SK-N-SH (cell line): Measurements from ENCODE around the gene INPP5A. TPM values are rescaled to one million over a fixed set of nuclear protein-coding genes. Genes with fewer than 3 reads are reported as not detected.

Source experiments
- CTCF ChIA-PET: fragments of 300-600, 350-600 bp; formaldehyde crosslinking; extraction: SDS; loops from one replicate; lab custom pipeline; 2021; lab: Yijun Ruan, JAX
- POLR2A ChIA-PET: fragments of 350-600 bp; sonication (Branson Sonifier 250); formaldehyde crosslinking; extraction: SDS; loops from one replicate; lab custom pipeline; 2020; ENCODE audit warnings: antibody characterized with exemption, inconsistent platforms; lab: Yijun Ruan, JAX
- DNase-seq: peaks from one replicate; pipeline ENCODE4 v3.0.0; 2012
- H2AFZ ChIP-seq: fragments of 200-600 bp; sonication (generic); 2 replicates; pipeline ENCODE4 v1.8.1; 2016; ENCODE audit warnings: antibody characterized with exemption, mild to moderate bottlenecking, low read depth
- H3F3A ChIP-seq: fragments of 200-600 bp; sonication (generic); replicated peaks from 2 replicates; pipeline ENCODE3; 2016; ENCODE audit warnings: antibody characterized with exemption, mild to moderate bottlenecking; ENCODE audit not compliant: insufficient read depth
- H3K27ac ChIP-seq, 2 experiments: fragments of 200-500 bp in 1 of 2; fragments of 200-600 bp in 1 of 2; sonication (Bioruptor generic) in 1 of 2; sonication (generic), shearing (Covaris generic) in 1 of 2; 2 replicates each; pipeline versions ENCODE4 v1.5.1 to v1.6.1; 2014 to 2016; ENCODE audit warnings: low read depth in 2 of 2, inconsistent platforms in 1 of 2, low read length in 1 of 2, mild to moderate bottlenecking in 1 of 2, mixed read lengths in 1 of 2
- H3K27me3 ChIP-seq: fragments of 200-600 bp; sonication (generic), shearing (Covaris generic); 2 replicates; pipeline ENCODE4 v1.6.1; 2016; ENCODE audit warnings: mixed run types; ENCODE audit not compliant: insufficient read depth
- H3K36me3 ChIP-seq, 2 experiments: fragments of 200-500 bp in 1 of 2; fragments of 200-600 bp in 1 of 2; sonication (Bioruptor generic) in 1 of 2; sonication (generic) in 1 of 2; replicated peaks in 1 of 2; 2 replicates each; pipeline versions ENCODE3 to v1.5.1; 2014 to 2016; ENCODE audit warnings: low read length in 1 of 2, mild to moderate bottlenecking in 1 of 2; ENCODE audit not compliant: insufficient read depth in 2 of 2, control insufficient read depth in 1 of 2
- H3K4me1 ChIP-seq, 2 experiments: fragments of 200-500 bp in 1 of 2; fragments of 200-600 bp in 1 of 2; sonication (Bioruptor generic) in 1 of 2; sonication (generic), shearing (Covaris generic) in 1 of 2; 2 replicates each; pipeline versions ENCODE4 v1.5.1 to v1.6.1; 2014 to 2016; ENCODE audit warnings: low read depth in 1 of 2, low read length in 1 of 2, mixed run types in 1 of 2; ENCODE audit not compliant: insufficient read depth in 2 of 2, control insufficient read depth in 1 of 2
- H3K4me2 ChIP-seq: fragments of 200-600 bp; sonication (generic), shearing (Covaris generic); 2 replicates; pipeline ENCODE4 v1.6.1; 2017; ENCODE audit warnings: mixed run types
- H3K4me3 ChIP-seq, 2 experiments: fragments of 200-500 bp in 1 of 2; fragments of 200-600 bp in 1 of 2; sonication (Bioruptor generic) in 1 of 2; sonication (generic), shearing (Covaris generic) in 1 of 2; 2 replicates each; pipeline versions ENCODE4 v1.5.1 to v1.8.1; 2014 to 2016; ENCODE audit warnings: low read depth in 2 of 2, inconsistent platforms in 1 of 2, low read length in 1 of 2, mild to moderate bottlenecking in 1 of 2, mixed read lengths in 1 of 2, moderate library complexity in 1 of 2
- H3K79me2 ChIP-seq: fragments of 200-600 bp; sonication (generic); 2 replicates; pipeline ENCODE4 v1.8.1; 2017; ENCODE audit warnings: mild to moderate bottlenecking; ENCODE audit not compliant: insufficient read depth
- H3K9ac ChIP-seq: fragments of 200-600 bp; sonication (generic); 2 replicates; pipeline ENCODE4 v1.6.1; 2017; ENCODE audit warnings: mixed run types
- H3K9me2 ChIP-seq: fragments of 200-600 bp; sonication (generic); 2 replicates; pipeline ENCODE4 v1.6.1; 2017; ENCODE audit warnings: mixed run types
- H3K9me3 ChIP-seq: fragments of 200-600 bp; sonication (generic); 2 replicates; pipeline ENCODE4 v1.6.1; 2017; ENCODE audit warnings: mixed run types, mild to moderate bottlenecking, moderate library complexity
- H4K20me1 ChIP-seq: fragments of 200-600 bp; sonication (generic); 2 replicates; pipeline ENCODE4 v1.6.1; 2017; ENCODE audit warnings: mild to moderate bottlenecking, mixed run types; ENCODE audit not compliant: insufficient read depth
- EP300 ChIP-seq, 2 experiments: IDR thresholded peaks; 2 replicates each; pipeline versions ENCODE4 v1.4.0 to v1.6.1; 2012; ENCODE audit warnings: borderline replicate concordance in 1 of 2, low read depth in 1 of 2, low read length in 1 of 2
- FOSL2 ChIP-seq: IDR thresholded peaks from 2 replicates; pipeline ENCODE4 v1.4.0; 2012; ENCODE audit warnings: low read depth, mild to moderate bottlenecking, moderate library complexity, borderline replicate concordance
- FOXJ3 ChIP-seq: sonication (generic); formaldehyde crosslinking; IDR thresholded peaks from 2 replicates; pipeline ENCODE4 v1.5.1; 2020; ENCODE audit warnings: mild to moderate bottlenecking, missing genetic modification reagents
- GABPA ChIP-seq: IDR thresholded peaks from 2 replicates; pipeline ENCODE4 v1.4.0; 2012; ENCODE audit warnings: low read depth, mild to moderate bottlenecking
- GATA2 ChIP-seq: sonication (generic); formaldehyde crosslinking; IDR thresholded peaks from 2 replicates; pipeline ENCODE4 v1.5.0; 2020; ENCODE audit warnings: mild to moderate bottlenecking, missing genetic modification reagents
- IRF3 ChIP-seq: fragments of 150-350 bp; IDR thresholded peaks from 2 replicates; pipeline ENCODE4 v1.6.1; 2016; ENCODE audit warnings: mild to moderate bottlenecking, low read depth, low read length
- JUND ChIP-seq: IDR thresholded peaks from 2 replicates; pipeline ENCODE4 v1.4.0; 2012
- MEF2A ChIP-seq: IDR thresholded peaks from 2 replicates; pipeline ENCODE4 v1.4.0; 2012; ENCODE audit warnings: low read depth, borderline replicate concordance
- POLR2AphosphoS5 ChIP-seq: IDR thresholded peaks from 2 replicates; pipeline ENCODE4 v1.6.1; 2012; ENCODE audit warnings: low read depth, low read length
- RCOR1 ChIP-seq: fragments of 150-350 bp; IDR thresholded peaks from 2 replicates; pipeline ENCODE4 v1.6.1; 2017; ENCODE audit warnings: antibody characterized with exemption, low read length
- RXRA ChIP-seq: IDR thresholded peaks from 2 replicates; pipeline ENCODE4 v1.4.0; 2012; ENCODE audit warnings: low read depth, mild to moderate bottlenecking, borderline replicate concordance
- SIN3A ChIP-seq: IDR thresholded peaks from 2 replicates; pipeline ENCODE4 v1.6.1; 2012; ENCODE audit warnings: low read depth, mild to moderate bottlenecking, low read length, moderate library complexity, borderline replicate concordance
- TAF1 ChIP-seq: IDR thresholded peaks from 2 replicates; pipeline ENCODE4 v1.6.1; 2012; ENCODE audit warnings: low read depth, mild to moderate bottlenecking, low read length, moderate library complexity, borderline replicate concordance
- YY1 ChIP-seq: IDR thresholded peaks from 2 replicates; pipeline ENCODE4 v1.4.0; 2012; ENCODE audit warnings: low read depth, mild to moderate bottlenecking
- ZBTB33 ChIP-seq: IDR thresholded peaks from 2 replicates; pipeline ENCODE4 v1.4.0; 2012; ENCODE audit warnings: low read depth, borderline replicate concordance
- WGBS: methylation state at CpG from one replicate; pipeline ENCODE4 v1.1.6; 2017; ENCODE audit warnings: low lambda C conversion rate; 5-methylcytosine and 5-hydroxymethylcytosine counted together
- polyA plus RNA-seq, 3 experiments: library from polyadenylated mRNA; depleted of rRNA; stranded (reverse); fragments of >200 nt; gene quantifications; 2 replicates each; pipeline ENCODE4 v1.2.3, GENCODE V29; 2012

INPP5A gene, protein sequence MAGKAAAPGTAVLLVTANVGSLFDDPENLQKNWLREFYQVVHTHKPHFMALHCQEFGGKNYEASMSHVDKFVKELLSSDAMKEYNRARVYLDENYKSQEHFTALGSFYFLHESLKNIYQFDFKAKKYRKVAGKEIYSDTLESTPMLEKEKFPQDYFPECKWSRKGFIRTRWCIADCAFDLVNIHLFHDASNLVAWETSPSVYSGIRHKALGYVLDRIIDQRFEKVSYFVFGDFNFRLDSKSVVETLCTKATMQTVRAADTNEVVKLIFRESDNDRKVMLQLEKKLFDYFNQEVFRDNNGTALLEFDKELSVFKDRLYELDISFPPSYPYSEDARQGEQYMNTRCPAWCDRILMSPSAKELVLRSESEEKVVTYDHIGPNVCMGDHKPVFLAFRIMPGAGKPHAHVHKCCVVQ
- 12.0 and 12.9 TPM in 2 replicates for polyA plus RNA-seq (2012; rRNA removed)
- polyA plus RNA-seq (2012; cell fraction: cytosol; rRNA removed) = 11.2 and 11.8 TPM in 2 replicates
- 9.6 and 10.9 TPM in 2 replicates for polyA plus RNA-seq (2012; cell fraction: nucleus; rRNA removed)

- H3K4me2 ChIP-seq = peak within 1 kb of the TSS; percentile 99
- peaks cover 7% of the 10 kb centered on the region for H3F3A ChIP-seq
- peaks cover 16 to 44% of the 10 kb centered on the region in 2 experiments; a peak in 3 of 4 replicates for H3K4me1 ChIP-seq
- H4K20me1 ChIP-seq = peaks cover 22% of the 10 kb centered on the region
- H3K27me3 ChIP-seq = no peaks in the 10 kb centered on the region
- H2AFZ ChIP-seq = peak within 1 kb of the TSS; percentile 63; the same call in 1 of the 2 replicates
- CTCF ChIA-PET = no interaction called here
- no CpG with 5 or more reads among the region's 50 CpGs for WGBS
- POLR2A ChIA-PET = no interaction called here
- H3K36me3 ChIP-seq = no peaks in the 10 kb centered on the region
- peaks cover 49% of the 10 kb centered on the region for H3K79me2 ChIP-seq
- TF ChIP-seq SIN3A (no peak), YY1 (peak; percentile 55; the same call in 1 of the 2 replicates), RXRA (no peak), MEF2A (no peak), POLR2AphosphoS5 (peak; percentile 42; the same call in 1 of the 2 replicates), TAF1 (peak; percentile 78), EP300 (IDR thresholded peaks at IDR 0.05; ENCODE audit: borderline replicate concordance in 1 of 2, low read depth in 1 of 2, low read length in 1 of 2) (no peak)
- TF ChIP-seq, all 33 proteins: peak for 3
- no peak for DNase-seq
- H3K9ac ChIP-seq = peak within 1 kb of the TSS; percentile 85
- no peaks in the 10 kb centered on the region for H3K9me2 ChIP-seq
- peak within 1 kb of the TSS; percentile 82 to 84 for H3K4me3 ChIP-seq
- H3K27ac ChIP-seq = peak within 1 kb of the TSS; percentile 61 to 85; a peak in 3 of 4 replicates
- no peaks in the 10 kb centered on the region for H3K9me3 ChIP-seq
Measured at GRCh38 chr10:132537684-132538001, at the start of gene INPP5A. Gene INPP5A (plus strand): TSS chr10:132537787. CDS start chr10:132538097, 310 bp downstream.

DNA sequence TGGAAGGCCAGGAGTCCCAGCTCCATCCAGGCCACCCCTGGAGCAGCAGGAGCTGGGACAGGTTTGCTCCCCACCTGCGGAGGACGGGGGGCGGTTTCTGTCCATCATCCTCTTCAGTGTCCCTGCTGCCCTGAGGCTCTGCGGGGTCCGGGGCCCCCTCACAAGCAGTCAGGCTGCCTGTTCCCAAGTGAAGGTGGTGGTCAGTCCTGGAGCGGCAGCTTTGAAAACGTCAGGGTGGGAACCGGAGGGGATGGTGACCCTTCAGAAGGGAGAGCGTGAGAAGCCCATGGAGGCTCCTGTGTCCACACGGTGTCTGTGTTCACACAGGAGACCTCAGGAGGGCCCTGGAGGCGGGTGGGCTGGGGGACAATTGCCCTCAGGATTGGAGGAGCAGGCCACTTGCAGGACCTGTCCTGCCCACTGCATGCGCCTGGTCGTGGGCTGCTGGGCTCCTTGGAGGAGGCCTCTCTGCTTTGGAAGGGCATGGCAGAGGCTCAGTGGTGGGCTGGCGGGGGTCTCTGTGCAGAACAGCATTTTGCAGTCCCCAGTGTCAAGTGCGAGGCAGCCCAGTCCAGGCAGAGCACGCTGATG lies 49.3 kb upstream of the INPP5A start:
- H3K27ac ChIP-seq = no peak overlapping the region
- H3F3A ChIP-seq = peaks cover 6% of the 10 kb centered on the region
- ChIA-PET CTCF (interaction anchor here (0.9 kb wide), 1 partner anchor 24 kb away, joined by 3 read pairs; no protein-coding TSS in a partner anchor), POLR2A (no interaction called here)
- no peaks in the 10 kb centered on the region for H3K79me2 ChIP-seq
- H3K9me3 ChIP-seq = no peaks in the 10 kb centered on the region
- DNase-seq = no peak
- H3K4me1 ChIP-seq = no peaks in the 10 kb centered on the region
- no peak overlapping the region for H2AFZ ChIP-seq
- H3K9me2 ChIP-seq = no peaks in the 10 kb centered on the region
- H3K4me2 ChIP-seq = no peak overlapping the region
- no peak overlapping the region for H3K4me3 ChIP-seq
- H3K9ac ChIP-seq = no peak overlapping the region
- no peaks in the 10 kb centered on the region; the same call in 1 of the 2 replicates for H3K27me3 ChIP-seq
- 67% methylated on average over 11 of the region's 16 CpGs for WGBS
- H3K36me3 ChIP-seq = no peaks in the 10 kb centered on the region
- no peak for TF ChIP-seq FOSL2
- H4K20me1 ChIP-seq = no peaks in the 10 kb centered on the region

DNA sequence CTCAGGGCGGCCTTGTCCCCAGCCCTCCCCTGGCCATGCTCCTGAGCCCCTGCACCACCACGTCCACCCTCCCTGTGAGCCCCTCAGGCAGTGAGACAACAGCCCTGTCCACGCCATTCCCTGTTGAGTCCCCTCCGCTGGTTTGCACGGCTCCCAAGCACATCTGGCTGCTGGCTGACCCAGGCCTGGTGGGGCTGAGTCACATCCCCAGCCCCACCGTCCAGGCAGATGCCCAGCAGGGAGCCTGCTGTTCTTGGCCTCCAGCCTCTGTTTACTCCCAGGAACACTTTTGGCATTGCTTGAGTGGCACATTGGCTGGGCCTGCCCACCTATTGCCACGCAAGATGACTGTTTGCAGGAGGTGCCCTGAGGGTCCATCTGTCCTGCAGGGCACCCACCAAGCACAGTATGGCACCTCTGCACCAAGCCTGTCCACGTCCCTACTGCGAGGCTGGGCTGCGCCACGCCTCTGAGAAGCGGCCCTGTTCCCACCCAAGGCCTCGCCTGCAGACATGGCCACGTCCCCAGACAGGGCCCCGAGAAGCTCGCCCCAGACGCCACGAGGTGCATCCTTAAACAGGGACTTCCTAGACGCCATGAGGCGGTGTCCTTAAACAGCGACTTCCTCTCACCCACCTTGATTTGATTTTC lies 48.4 kb upstream of the INPP5A start:
- no peak for DNase-seq
- Histone ChIP-seq H4K20me1 (no peaks in the 10 kb centered on the region), H3K27ac (no peak overlapping the region), H3K27me3 (no peaks in the 10 kb centered on the region; the same call in 1 of the 2 replicates), H3K4me2 (no peak overlapping the region), H3K9me2 (no peaks in the 10 kb centered on the region), H3K9me3 (no peaks in the 10 kb centered on the region), H3K4me1 (no peaks in the 10 kb centered on the region), H3K36me3 (no peaks in the 10 kb centered on the region), H3K79me2 (no peaks in the 10 kb centered on the region), H2AFZ (no peak overlapping the region), H3K4me3 (no peak overlapping the region), H3F3A (peaks cover 6% of the 10 kb centered on the region), H3K9ac (no peak overlapping the region)
- ChIA-PET CTCF (no interaction called here), POLR2A (no interaction called here)
- WGBS = 65% methylated on average over 17 of the region's 21 CpGs
- no peak for TF ChIP-seq IRF3
- TF ChIP-seq FOXJ3 (CRISPR knock-in tag) = no peak
- no peak for TF ChIP-seq RCOR1
- no peak for TF ChIP-seq ZBTB33
- TF ChIP-seq GATA2 = no peak
- TF ChIP-seq POLR2AphosphoS5 = no peak
- no peak for TF ChIP-seq EP300 (IDR thresholded peaks at IDR 0.05; ENCODE audit: borderline replicate concordance in 1 of 2, low read depth in 1 of 2, low read length in 1 of 2)
- no peak for TF ChIP-seq JUND
- no peak for TF ChIP-seq FOSL2
- TF ChIP-seq GABPA = no peak
